ENCODE results near the gene PCDH10.
"Not testable (repeated sequence)": the region's sequence is repeated elsewhere in the genome, so short reads cannot be mapped to it uniquely, and the experiment has no call there.

The PCDH10 gene

DNA sequence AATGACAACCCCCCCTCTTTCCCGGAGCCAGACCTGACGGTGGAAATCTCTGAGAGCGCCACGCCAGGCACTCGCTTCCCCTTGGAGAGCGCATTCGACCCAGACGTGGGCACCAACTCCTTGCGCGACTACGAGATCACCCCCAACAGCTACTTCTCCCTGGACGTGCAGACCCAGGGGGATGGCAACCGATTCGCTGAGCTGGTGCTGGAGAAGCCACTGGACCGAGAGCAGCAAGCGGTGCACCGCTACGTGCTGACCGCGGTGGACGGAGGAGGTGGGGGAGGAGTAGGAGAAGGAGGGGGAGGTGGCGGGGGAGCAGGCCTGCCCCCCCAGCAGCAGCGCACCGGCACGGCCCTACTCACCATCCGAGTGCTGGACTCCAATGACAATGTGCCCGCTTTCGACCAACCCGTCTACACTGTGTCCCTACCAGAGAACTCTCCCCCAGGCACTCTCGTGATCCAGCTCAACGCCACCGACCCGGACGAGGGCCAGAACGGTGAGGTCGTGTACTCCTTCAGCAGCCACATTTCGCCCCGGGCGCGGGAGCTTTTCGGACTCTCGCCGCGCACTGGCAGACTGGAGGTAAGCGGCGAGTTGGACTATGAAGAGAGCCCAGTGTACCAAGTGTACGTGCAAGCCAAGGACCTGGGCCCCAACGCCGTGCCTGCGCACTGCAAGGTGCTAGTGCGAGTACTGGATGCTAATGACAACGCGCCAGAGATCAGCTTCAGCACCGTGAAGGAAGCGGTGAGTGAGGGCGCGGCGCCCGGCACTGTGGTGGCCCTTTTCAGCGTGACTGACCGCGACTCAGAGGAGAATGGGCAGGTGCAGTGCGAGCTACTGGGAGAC, 1.6 kb downstream of the PCDH10 start:
- no peak for DNase-seq (ENCODE audit: low spot score)

DNA sequence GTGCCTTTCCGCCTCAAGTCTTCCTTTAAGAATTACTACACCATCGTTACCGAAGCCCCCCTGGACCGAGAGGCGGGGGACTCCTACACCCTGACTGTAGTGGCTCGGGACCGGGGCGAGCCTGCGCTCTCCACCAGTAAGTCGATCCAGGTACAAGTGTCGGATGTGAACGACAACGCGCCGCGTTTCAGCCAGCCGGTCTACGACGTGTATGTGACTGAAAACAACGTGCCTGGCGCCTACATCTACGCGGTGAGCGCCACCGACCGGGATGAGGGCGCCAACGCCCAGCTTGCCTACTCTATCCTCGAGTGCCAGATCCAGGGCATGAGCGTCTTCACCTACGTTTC, 2.2 kb downstream of the PCDH10 start:
- DNase-seq (ENCODE audit: low spot score) = no peak

DNA sequence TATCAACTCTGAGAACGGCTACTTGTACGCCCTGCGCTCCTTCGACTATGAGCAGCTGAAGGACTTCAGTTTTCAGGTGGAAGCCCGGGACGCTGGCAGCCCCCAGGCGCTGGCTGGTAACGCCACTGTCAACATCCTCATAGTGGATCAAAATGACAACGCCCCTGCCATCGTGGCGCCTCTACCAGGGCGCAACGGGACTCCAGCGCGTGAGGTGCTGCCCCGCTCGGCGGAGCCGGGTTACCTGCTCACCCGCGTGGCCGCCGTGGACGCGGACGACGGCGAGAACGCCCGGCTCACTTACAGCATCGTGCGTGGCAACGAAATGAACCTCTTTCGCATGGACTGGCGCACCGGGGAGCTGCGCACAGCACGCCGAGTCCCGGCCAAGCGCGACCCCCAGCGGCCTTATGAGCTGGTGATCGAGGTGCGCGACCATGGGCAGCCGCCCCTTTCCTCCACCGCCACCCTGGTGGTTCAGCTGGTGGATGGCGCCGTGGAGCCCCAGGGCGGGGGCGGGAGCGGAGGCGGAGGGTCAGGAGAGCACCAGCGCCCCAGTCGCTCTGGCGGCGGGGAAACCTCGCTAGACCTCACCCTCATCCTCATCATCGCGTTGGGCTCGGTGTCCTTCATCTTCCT, 2.7 kb downstream of the PCDH10 start:
- no peak for DNase-seq (ENCODE audit: low spot score)

DNA sequence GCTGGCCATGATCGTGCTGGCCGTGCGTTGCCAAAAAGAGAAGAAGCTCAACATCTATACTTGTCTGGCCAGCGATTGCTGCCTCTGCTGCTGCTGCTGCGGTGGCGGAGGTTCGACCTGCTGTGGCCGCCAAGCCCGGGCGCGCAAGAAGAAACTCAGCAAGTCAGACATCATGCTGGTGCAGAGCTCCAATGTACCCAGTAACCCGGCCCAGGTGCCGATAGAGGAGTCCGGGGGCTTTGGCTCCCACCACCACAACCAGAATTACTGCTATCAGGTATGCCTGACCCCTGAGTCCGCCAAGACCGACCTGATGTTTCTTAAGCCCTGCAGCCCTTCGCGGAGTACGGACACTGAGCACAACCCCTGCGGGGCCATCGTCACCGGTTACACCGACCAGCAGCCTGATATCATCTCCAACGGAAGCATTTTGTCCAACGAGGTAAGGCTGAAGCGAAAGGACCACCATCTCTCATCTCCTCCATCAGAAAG, 3.3 kb downstream of the PCDH10 start:
- DNase-seq (ENCODE audit: low spot score) = no peak

DNA sequence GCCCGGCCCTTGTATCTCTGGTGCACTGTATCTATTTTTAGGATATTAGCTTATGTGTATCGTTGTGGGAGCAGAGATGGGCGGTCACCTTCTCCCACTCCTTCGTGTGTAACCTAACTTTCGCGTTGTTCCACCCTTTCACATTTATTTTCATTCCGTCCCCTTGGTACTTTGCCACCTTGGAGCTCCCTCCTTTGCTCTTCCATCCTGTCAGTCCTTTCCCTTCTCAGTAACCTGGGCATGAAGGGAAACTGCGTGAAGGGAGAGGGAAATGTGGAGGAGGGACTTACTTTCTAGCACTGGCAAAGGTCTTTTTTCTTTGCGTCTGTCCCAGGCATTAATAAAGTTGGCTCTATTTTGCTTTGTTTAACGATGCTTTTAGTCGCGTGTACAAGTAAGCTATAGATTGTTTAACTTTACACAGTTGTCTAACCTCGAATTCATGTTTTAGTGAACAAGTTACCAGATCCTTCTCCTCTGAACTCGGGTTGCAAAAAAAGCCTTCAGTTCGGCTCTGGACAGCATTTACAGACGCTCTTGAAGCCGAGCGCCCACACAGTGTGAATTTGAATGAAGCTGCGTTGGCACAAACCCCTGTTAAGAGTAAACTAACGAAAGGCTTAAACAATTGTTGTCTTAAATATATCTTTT, 3.9 kb downstream of the PCDH10 start:
- DNase-seq (ENCODE audit: low spot score) = no peak

DNA sequence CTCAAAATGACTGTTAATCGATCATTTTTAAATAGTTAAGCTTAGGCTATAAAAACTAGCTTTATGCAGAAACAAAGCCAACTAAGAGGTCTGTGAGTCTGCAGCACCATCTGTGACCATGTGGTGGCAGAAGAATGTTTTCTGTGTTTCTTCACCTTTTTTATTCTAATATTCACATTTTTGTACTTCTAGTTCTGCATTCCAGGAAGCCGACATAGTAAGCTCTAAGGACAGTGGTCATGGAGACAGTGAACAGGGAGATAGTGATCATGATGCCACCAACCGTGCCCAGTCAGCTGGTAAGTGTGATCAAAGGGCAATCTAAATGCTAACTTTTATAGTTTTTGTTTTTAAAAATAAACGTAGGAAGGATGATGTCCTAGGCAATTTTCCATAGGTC, 5.6 kb downstream of the PCDH10 start:
- DNase-seq (ENCODE audit: low spot score) = no peak

DNA sequence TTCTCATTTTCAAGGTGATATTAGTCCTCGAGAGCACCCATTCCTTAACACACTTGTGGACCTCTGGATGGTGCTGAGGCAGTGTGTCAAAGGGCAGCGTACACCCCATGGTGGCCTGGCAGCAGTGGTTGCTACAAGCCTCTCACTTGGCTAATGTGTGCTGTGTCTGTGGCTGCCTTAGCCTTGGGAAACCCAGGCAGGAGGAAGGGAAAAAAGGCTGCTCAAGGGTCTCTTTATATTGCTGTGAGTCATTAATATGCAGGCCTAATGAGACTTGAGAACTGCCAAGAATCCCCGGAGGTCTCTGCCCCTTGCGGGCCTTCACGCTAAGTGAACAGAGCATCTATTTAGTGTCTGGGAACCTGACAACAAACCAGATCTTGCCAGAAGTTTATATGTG, 7.0 kb downstream of the PCDH10 start:
- DNase-seq (ENCODE audit: low spot score) = no peak

DNA sequence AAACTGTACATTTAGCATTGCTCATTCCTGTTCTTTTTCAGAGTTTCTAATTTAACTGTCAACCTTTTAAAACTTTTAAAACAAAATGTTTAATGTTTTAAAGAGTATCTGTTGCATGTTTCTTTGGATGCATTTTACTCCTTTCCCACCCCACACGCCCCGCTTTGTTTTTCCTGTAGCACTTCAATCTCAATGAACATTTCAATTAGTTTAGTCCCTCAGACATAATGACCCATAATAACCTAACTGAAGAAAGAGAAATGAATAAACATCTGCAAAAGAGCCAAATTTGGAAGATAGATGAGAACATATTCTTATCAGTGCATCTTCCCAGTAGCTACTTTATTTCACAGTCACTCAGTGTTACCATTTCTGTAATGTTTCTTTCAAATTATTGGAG, 7.5 kb downstream of the PCDH10 start:
- DNase-seq (ENCODE audit: low spot score) = no peak

DNA sequence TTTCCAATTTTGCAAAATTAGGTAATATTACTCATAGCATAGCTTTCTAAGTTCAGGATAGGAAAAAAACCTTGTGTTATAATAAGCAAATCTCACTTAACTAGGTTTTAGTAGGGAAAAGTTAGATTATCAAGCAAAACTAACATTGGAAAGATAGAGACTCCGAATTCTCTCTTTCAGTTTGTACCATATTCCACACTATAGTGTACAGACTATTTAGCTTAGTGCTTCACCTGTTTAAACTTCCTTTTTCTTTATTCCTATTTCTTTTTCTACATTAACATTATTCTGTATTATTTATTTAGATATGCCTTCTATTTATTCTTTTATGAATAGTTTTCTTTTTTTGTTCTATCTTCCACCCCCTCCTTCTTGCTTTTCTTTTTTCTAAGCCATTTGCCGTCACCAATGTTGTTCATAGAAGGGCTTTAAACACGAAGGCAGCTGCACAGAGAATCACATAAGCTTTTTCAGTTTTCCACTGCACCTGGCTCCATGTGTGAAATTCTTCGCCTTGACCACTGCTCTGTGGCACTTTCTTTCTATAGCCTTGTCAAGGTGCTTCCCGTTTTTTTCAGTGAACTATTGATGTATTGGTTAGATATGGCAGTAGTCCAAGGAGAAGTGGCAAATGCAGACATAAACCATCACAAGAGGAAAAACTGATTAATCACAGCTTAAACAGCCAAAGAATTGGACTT, 8.5 kb downstream of the PCDH10 start:
- no peak for DNase-seq (ENCODE audit: low spot score)

DNA sequence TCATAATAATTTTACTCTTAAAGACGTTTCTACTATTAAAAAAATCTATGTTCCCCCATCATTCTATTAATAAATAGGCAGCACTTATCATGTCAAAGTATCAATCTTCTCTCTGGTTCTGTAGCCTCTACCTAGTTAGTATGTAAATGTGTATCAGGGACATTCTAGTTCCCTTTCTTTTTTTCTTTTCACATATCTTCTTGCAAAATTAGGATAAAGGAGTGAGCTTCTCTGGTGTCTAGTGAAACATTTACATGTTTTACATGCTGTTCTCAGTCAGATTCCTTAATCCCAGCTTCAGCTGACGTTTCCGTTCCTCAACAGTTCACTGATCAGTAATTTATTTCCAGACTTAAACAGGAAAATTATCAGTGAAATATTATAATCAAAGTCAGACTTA, 11.8 kb downstream of the PCDH10 start:
- DNase-seq (ENCODE audit: low spot score) = no peak

DNA sequence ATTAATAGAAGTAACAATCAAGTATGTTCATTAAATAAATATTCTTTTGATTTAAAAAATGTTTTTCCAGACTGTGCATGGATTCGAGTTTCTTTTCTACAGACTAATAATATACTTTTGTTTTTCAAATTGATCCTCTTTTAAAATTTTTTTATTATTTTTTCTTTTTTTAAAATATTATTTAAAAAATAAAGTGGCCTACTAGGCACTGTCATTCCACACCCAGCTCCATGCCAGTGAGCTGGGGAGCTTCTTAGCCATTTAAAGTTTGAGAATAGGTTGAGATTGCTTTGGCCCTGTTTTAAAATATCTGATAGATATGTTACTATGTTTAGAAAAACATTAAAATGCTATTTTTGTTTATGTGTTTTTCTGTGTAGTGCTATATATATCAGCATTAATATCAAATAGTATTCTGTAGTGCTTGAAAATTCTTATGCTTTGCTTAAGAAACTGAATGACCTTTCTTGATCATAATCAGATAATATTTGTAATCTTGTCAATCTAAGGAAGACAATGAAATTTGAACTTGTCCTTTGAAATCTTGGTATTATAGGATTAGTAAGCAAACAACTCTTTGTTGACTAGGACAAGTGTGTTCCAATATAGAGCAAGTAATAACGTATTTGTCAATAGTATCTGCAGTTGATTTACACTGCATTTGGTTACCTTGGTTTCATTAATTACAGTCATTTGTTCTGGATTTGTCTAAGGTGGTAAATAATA, 12.6 kb downstream of the PCDH10 start:
- DNase-seq (ENCODE audit: low spot score) = no peak

DNA sequence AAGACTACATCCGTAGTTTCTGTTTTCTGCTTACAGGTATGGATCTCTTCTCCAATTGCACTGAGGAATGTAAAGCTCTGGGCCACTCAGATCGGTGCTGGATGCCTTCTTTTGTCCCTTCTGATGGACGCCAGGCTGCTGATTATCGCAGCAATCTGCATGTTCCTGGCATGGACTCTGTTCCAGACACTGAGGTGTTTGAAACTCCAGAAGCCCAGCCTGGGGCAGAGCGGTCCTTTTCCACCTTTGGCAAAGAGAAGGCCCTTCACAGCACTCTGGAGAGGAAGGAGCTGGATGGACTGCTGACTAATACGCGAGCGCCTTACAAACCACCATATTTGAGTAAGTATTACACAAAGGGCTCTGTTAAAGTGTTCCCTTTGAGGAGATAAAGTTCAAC, 13.8 kb downstream of the PCDH10 start:
- DNase-seq (ENCODE audit: low spot score) = no peak

DNA sequence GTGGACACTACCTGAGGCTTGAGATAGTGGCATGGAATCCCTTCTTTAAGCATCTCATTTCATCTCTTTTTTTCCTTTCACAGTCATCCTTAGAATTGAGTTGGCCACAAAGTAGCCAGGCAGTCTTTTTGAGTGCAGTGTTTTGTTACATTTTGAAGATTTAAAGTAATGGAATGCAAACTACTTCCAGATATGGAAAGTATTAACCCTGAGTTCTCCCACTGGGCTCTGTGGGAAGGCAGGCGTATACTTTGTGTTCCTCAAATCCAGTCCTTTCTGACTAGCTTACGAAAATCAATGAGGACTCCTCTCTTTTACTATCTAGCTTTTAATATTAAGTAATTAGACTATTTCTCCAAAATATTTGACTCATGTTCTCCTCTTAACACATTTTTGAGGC, 29.9 kb downstream of the PCDH10 start:
- no peak for DNase-seq (ENCODE audit: low spot score)

DNA sequence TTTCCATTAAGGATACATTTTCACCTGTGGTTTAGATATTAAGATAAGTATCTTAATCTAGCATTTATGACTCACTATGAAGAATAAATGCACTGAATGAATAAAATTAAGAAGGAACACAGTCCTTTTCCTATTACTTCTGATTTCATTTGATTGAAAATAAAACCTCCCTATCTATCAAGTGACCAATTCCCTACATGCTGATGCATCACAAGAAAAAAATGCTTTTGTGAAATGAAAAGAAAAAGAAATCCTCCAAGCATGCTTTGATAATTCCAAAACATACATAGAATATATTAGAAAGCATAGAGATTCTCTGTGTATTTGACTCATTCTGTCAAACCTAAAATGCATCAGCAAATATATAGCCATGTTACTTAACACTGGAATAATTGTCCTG, 37.1 kb downstream of the PCDH10 start:
- DNase-seq (ENCODE audit: low spot score) = no peak

DNA sequence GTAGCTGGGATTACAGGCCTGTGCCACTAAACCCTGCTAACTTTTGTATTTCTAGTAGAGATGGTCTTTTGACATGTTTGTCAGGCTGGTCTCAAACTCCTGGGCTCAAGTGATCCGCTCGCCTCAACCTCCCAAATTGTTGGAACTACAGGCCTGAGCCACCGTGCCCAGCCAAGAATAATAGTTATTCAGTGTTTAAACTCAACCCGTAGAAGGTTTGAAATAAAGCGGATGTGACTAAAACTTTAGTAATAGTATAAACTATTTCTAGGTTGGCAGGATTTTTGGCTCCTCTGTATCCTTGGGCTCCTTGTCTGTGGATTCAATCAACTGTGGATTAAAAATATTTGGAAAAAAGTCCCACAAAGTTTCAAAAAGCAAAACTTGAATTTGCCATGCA, 37.8 kb downstream of the PCDH10 start:
- no peak for DNase-seq (ENCODE audit: low spot score)

DNA sequence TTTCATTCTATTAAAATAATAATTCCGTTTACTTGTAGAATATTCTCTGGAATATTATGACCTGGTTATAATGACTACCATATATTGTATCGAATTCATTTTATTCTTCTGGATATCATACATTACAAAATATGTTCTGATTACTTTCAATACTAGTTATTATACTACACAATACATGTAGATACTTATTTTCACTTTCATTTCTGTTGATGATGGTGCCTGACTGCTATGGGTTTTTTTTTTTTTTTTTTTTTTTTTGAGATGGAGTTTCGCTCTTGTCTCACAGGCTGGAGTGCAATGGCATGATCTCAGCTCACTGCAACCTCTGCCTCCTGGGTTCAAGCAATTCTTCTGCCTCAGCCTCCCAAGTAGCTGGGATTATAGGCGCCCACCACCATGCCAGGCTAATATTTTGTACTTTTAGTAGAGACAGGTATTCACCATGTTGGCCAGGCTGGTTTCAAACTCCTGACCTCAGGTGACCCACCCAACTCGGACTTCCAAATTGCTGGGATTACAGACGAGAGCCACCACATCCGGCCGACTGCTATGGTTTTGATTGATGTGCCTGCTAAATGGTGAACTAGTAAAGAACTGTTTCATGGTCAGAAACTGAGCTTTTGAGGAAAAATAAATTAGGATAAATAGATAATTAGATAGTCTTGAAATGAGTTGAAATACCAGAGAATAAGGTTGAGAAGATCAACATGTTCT, 39.5 kb downstream of the PCDH10 start:
- DNase-seq (ENCODE audit: low spot score) = no peak

DNA sequence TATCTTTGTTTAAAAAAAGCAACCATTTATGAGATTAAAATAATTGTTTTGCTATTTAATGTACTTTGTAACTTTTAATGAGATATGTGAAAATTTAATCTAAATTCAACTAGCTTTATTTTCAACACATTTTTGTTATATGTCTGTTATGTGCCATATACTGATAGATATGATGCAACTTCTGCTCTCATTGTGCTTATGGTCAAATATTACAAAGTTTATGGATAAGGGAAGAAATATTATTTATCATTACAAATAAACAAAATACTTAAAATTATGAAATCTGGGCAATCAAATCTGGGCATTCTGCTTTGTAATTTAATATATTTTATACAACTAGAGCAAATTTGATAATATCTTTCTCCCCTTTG, 40.0 kb downstream of the PCDH10 start:
- no peak for DNase-seq (ENCODE audit: low spot score)

DNA sequence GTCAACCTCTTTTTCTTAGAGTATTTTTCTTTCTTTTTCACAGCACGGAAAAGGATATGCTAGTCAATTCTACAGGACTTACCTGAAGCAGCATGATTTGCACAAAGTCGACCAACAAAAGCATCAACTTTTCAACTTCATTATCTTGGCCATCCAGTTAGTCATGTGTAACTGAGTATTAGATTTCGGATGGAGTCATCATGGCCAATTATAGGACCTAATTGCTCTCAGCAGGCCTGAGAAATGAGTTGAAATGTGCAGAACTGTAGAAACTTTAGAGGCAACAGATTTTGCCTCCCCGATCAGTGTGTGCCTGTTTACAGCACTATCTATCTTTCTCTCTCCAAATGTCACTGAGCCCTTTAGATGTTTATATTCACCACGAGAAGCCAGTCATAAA, 41.0 kb downstream of the PCDH10 start:
- no peak for DNase-seq (ENCODE audit: low spot score)

DNA sequence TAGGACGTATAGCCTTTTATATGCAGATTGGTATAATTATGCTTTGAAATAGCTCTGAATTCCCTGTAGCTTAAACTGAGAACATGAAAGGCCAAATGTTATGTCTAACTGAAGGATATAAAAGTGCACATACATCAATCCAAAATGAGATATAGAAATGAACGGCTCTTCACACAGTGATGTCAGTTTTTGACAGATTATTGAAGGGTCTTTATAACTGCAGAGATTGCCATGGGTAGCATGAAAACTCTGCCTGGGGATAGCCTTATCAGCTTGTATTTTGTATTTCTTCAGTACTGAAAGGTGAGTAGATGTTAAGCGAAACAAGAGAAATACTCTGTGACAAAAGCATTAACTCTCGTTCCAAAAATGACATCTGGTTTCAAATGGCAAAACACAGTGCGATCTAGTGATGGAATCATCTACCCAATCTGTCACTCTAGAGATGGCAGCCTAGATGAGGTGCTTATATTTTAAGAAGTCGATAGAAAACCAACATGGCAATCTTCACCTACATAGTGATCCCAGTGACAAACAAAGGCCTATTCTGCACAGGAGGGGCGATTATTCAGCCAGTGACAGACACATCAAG, 59.7 kb downstream of the PCDH10 start:
- DNase-seq (ENCODE audit: low spot score) = no peak

DNA sequence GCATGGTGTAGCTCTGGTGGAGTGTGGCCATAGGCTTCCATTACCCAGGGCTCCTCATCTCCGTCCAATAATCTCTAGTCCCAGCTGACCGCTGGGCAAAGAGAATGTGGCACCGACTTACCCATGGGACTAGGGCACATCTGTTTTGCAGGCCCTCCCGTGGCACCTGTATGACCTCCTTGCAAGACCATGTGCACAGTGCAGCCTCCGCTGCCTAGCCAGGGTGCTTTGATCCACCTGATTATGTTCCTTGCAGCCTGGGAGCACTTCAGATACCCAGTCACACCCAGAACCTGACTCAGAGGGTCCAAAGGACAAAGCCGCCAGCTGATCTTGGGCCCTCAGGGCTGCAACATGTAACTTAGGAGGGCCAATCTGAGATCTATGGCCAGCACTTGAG, 84.8 kb downstream of the PCDH10 start:
- no peak for DNase-seq (ENCODE audit: low spot score)

DNA sequence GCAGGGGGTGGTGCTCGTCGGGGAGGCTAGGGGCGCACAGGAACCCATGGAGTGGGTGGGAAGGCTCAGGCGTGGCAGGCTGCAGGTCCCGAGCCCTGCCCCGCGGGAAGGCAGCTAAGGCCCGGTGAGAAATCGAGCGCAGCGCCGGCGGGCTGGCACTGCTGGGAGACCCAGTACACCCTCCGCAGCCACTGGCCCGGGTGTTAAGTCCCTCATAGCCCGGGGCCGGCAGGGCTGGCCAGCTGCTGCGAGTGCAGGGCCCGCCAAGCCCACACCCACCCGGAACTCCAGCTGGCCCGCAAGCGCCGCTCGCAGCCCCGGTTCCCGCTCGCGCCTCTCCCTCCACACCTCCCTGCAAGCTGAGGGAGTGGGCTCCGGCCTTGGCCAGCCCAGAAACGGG, 91.4 kb downstream of the PCDH10 start:
- not testable (repeated sequence) for DNase-seq (ENCODE audit: low spot score)

Data from SW480 (cell line).